Osteocyte (in vitro differentiated cells): ENCODE data around the gene MAMLD1. TPM values are rescaled to one million over a fixed set of nuclear protein-coding genes. Genes with fewer than 3 reads are reported as not detected.

Experiments used
- DNase-seq: peaks from one replicate; pipeline ENCODE4 v3.0.0; 2021; ENCODE audit warnings: mixed read lengths; ENCODE audit not compliant: unreplicated experiment; ENCODE audit errors: extremely low spot score
- H3K27ac Mint-ChIP-seq: one replicate; pipeline ENCODE4 v1.8.0; 2021; ENCODE audit warnings: mild to moderate bottlenecking, mixed read lengths; ENCODE audit not compliant: unreplicated experiment
- H3K27me3 Mint-ChIP-seq: one replicate; pipeline ENCODE4 v1.8.0; 2021; ENCODE audit warnings: mixed read lengths; ENCODE audit not compliant: unreplicated experiment
- H3K36me3 Mint-ChIP-seq: one replicate; pipeline ENCODE4 v1.8.0; 2021; ENCODE audit warnings: mixed read lengths; ENCODE audit not compliant: unreplicated experiment
- H3K4me1 Mint-ChIP-seq: one replicate; pipeline ENCODE4 v1.8.0; 2021; ENCODE audit warnings: mixed read lengths; ENCODE audit not compliant: unreplicated experiment
- H3K4me3 Mint-ChIP-seq: one replicate; pipeline ENCODE4 v1.8.0; 2021; ENCODE audit warnings: mild to moderate bottlenecking, moderate library complexity, mixed read lengths; ENCODE audit not compliant: unreplicated experiment
- H3K9me3 Mint-ChIP-seq: one replicate; pipeline ENCODE4 v1.8.0; 2021; ENCODE audit warnings: mixed read lengths; ENCODE audit not compliant: unreplicated experiment
- CTCF ChIP-seq: fragments of 200-600 bp; sonication (generic); IDR thresholded peaks from 2 replicates; pipeline ENCODE4 v1.5.0; 2021; ENCODE audit warnings: antibody characterized with exemption, mild to moderate bottlenecking, moderate library complexity
- long read RNA-seq: library from polyadenylated mRNA; unstranded; transcript quantifications from one replicate; pipeline ENCODE4 v2.0.0, GENCODE V29; 2021
- total RNA-seq: library from RNA; stranded (reverse); gene quantifications from 2 replicates; pipeline ENCODE4 v1.2.1, GENCODE V29; 2021

MAMLD1 gene
- 13.2 and 13.4 TPM in 2 replicates for total RNA-seq
- long read RNA-seq, partial matches to known transcripts: 10 of 14 reads
- long read RNA-seq, other reads (novel, unspliced or antisense): 4 of 14 reads

DNA sequence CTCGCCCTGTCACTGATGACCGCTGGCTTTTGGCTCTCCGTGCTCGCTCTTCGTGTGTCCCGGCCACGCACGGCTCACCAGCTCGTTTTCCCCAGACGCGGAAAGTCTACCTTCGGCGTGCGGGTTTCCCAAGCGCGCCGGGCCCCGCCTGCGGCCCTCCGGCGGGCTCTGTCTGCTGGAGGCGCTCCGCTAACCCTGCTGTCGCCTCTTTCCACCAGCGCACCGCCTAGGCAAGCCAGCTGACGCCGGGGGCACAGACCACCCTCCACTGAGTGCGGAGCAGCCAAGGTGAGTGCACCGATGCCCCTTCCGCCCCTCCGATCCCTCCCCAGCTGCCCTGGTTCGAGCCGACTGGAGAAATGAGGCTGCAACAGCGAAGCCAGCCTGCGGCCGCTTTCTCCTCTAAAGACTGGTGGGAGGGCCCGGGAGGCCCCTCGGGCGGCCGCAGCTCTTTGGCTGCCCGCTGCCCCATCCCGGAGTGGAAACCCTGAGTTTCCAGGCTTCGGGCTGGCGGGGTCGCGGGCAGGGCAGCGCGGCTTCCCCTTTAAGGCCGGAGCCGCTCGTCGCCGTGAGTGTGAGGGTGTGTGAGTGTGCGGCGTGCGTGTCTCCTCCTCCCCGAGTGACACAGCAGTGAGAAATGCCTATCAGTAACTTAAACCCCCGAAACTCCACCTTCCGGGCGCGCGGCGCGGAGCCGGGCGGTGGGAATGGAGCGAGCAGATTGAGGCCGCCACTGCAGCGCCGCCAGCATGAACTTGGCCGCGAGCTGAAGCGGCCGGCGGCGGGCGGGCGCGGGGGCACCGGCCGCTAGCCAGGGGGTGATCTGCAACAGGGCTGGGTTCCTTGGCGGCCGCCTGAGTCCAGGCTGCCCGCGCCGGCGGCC is at the start of gene MAMLD1:
TSS of gene MAMLD1 (plus strand) at position 719 of the 883 bp plus-strand sequence. CDS start 82,200 bp downstream, outside the sequence.
- Mint-ChIP-seq H3K4me1 (peaks cover 13% of the 10 kb centered on the region), H3K27me3 (no peaks in the 10 kb centered on the region), H3K36me3 (no peaks in the 10 kb centered on the region), H3K27ac (peak within 1 kb of the TSS; percentile 72), H3K4me3 (peak within 1 kb of the TSS; percentile 88), H3K9me3 (peaks cover 6% of the 10 kb centered on the region)
- peak; percentile 89 for DNase-seq
- peak; percentile 29 for TF ChIP-seq CTCF

DNA sequence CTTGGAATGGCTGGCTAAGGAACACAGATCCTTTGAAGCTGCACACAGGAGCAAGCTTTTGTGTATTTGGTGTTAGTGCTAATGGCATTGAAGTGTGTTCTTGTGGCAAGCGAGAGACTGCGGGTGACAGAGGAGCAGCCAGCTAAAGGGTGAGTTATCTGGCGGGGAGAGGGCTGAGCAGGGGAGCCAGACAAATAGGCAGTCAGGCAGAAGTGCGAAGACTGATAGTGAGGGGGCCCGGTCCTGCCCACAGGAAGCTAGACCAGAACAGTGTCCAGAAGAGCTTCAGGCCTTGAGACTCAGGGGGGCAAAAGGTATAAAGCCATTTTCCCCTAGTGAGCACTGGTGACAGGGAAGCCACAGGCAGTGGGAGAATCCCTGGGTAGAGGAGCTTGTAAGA is 49.6 kb upstream of the MAMLD1 start:
- Mint-ChIP-seq H3K4me1 (no peaks in the 10 kb centered on the region), H3K27ac (no peak overlapping the region), H3K4me3 (no peak overlapping the region), H3K27me3 (no peaks in the 10 kb centered on the region), H3K9me3 (no peaks in the 10 kb centered on the region), H3K36me3 (no peaks in the 10 kb centered on the region)
- no peak for TF ChIP-seq CTCF
- no peak for DNase-seq

- peak; percentile 42 for DNase-seq
- Mint-ChIP-seq H3K36me3 (no peaks in the 10 kb centered on the region), H3K9me3 (no peaks in the 10 kb centered on the region), H3K27ac (no peak overlapping the region), H3K27me3 (no peaks in the 10 kb centered on the region), H3K4me3 (no peak overlapping the region), H3K4me1 (no peaks in the 10 kb centered on the region)
- no peak for TF ChIP-seq CTCF
Measured at GRCh38 chrX:150314186-150314585, 48.9 kb upstream of the MAMLD1 start.

- DNase-seq: peak; percentile 49
- no peak overlapping the region for H3K4me3 Mint-ChIP-seq
- peaks cover 2% of the 10 kb centered on the region for H3K9me3 Mint-ChIP-seq
- no peaks in the 10 kb centered on the region for H3K36me3 Mint-ChIP-seq
- no peaks in the 10 kb centered on the region for H3K4me1 Mint-ChIP-seq
- no peak for TF ChIP-seq CTCF
- H3K27me3 Mint-ChIP-seq: no peaks in the 10 kb centered on the region
- H3K27ac Mint-ChIP-seq: no peak overlapping the region
Measured at GRCh38 chrX:150316564-150316963, 46.6 kb upstream of the MAMLD1 start.

GRCh38 chrX:150323020-150323419 is 40.1 kb upstream of the MAMLD1 start:
- H3K27me3 Mint-ChIP-seq: no peaks in the 10 kb centered on the region
- no peak for DNase-seq
- H3K4me3 Mint-ChIP-seq: no peak overlapping the region
- H3K36me3 Mint-ChIP-seq: no peaks in the 10 kb centered on the region
- peaks cover 22% of the 10 kb centered on the region for H3K9me3 Mint-ChIP-seq
- H3K4me1 Mint-ChIP-seq: peaks cover 4% of the 10 kb centered on the region
- H3K27ac Mint-ChIP-seq: no peak overlapping the region
- TF ChIP-seq CTCF: no peak
